IMR-90 (cell line): ENCODE data around the gene NUMA1.

Source experiments
- CTCF ChIP-seq: conservative IDR thresholded peaks from 2 replicates; pipeline ENCODE4 v1.5.1; 2012; ENCODE audit warnings: mild to moderate bottlenecking, low read depth, low read length, improper control_type of control experiment
- USF2 ChIP-seq: fragments of 150-350 bp; IDR thresholded peaks from 2 replicates; pipeline ENCODE4 v1.6.1; 2017; ENCODE audit warnings: mild to moderate bottlenecking, antibody characterized with exemption, low read length, low read depth

DNA sequence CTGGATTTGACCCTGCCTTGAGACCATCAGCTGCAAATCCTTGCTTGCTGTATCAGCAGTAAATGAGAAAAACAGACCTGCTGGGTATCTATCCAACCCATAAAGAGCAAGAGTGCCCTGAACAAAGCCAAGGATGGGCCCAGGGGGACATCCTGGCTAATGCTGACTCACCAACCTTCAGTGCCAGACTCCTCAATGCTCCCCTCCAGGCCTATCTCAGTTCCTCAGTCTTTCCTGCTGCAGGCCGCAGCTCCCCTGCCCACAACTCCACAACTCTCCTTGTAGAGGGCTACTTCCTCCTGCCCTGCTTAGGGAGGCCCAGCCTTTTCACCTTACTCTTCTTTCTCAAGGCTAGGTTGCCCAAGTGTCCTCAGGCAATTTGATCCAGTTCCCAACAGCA is 20.1 kb upstream of the NUMA1 start:
- no peak for TF ChIP-seq USF2
- TF ChIP-seq CTCF = no peak
